GM20000 (cell line): Measurements from ENCODE around the gene WWOX.

Source experiments
- DNase-seq: peaks from one replicate; pipeline ENCODE4 v3.0.0; 2012; ENCODE audit warnings: low spot score
- CTCF ChIP-seq: IDR thresholded peaks from 2 replicates; pipeline ENCODE4 v1.5.1; 2012; ENCODE audit warnings: mild to moderate bottlenecking, control low read depth; ENCODE audit errors: extremely low read depth, missing control alignments

Gene WWOX

GRCh38 chr16:78215222-78215621 is 115.8 kb downstream of the WWOX start:
- DNase-seq: no peak
- TF ChIP-seq CTCF: no peak

DNA sequence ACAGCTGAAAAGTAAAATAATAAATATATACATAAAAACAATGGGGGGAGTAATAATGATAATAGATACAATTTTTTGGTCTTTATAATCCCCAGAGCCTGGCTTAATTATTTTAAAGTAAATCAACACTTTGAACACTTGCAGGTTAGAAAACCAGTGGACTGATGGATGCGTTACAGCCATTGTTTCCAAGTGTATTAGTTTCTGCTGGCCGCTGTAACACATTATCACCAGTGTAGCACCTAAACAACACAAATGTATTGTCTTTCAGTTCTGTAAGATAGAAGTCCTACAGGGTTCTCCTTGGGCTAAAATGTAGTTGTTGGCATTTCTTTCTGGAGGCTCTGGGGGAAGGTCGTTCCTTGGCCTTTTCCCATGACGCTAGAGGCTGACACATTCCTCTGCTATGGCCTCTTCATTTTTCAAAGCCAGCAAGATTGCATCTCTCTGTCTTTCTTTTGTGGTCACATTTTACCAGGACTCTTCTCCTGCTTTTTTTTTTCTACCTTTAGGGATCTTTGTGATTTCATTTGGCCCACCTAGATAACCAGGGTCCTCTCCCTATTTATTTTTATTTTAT is 116.8 kb downstream of the WWOX start:
- no peak for TF ChIP-seq CTCF
- DNase-seq: no peak

DNA sequence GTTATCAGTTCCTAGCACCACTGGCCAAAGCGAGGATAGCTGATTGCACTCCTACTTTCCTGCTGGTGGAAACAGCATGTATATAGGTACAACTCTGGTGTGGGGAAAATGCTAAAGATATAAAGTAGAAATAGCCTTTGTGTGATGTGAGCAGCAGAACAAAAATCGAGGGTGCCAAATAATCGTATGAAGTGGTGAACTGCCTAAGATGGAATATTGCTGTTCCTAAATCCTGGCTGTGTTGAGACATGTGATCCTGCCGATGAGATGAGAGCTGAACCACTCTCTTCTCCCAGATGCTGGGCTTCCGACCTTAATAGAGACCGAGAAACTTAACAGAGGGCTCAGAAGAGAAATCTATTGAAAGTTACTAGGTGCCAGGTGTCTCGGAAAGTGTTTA is 117.8 kb downstream of the WWOX start:
- DNase-seq: no peak
- no peak for TF ChIP-seq CTCF

DNA sequence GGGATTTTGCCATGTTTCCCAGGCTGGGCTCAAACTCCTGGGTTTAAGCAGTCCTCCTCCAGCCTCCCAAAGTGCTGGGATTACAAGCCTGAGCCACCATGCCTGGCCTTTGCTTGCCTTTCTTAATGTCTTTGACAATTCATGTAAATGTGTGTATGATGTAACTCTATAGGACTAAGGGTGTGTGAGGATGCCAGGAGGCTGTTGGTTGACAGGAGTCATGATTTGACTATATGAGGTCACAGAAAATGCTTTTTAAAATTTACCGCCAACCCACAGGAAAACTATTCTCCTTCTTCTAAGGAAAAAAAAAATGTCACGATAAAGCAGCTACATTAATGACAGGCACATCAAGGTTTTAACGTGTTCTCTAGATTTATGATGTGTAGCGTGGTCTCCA is 118.8 kb downstream of the WWOX start:
- no peak for TF ChIP-seq CTCF

GRCh38 chr16:78218856-78219651 is 119.6 kb downstream of the WWOX start:
- TF ChIP-seq CTCF: no peak
- no peak for DNase-seq

More for the DNA sequence above, 118.8 kb downstream of the WWOX start:
- DNase-seq: no peak

- no peak for DNase-seq
- no peak for TF ChIP-seq CTCF
Measured at GRCh38 chr16:78220571-78220970, 121.1 kb downstream of the WWOX start.

GRCh38 chr16:78221892-78222291 is 122.4 kb downstream of the WWOX start:
- no peak for TF ChIP-seq CTCF
- no peak for DNase-seq
